Measurements from ENCODE around the gene MAD2L2. TPM values are rescaled to one million over a fixed set of nuclear protein-coding genes. Genes with fewer than 3 reads are reported as not detected.
"Not testable (repeated sequence)": the region's sequence is repeated elsewhere in the genome, so short reads cannot be mapped to it uniquely, and the experiment has no call there.

Gene MAD2L2
- total RNA-seq, 1 experiment from 2014 or later, result 93.8 TPM

DNA sequence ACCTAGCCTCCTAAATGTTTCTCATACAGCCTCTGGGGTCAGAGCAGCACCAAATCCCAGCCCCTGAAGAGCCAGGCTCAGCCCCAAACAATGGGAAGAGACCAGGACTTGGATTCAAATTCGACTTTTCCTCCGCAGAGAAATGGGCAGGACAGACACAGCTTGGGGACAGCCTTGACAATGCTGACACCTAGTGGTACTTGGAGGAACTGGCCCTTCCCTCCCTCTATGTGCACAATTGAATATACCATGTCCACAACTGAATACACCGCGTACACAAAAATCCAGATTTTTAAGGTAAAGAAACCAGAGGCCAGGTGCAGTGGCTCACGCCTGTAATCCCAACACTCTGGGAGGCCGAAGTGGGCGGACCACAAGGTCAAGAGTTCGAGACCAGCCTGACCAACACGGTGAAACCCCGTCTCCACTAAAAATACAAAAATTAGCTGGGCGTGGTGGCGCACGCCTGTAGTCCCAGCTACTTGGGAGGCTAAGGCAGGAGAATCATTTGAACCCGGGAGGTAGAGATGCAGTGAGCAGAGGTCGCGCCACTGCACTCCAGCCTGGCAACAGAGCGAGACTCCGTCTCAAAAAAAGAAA lies 38.4 kb downstream of the MAD2L2 start:
- not testable (repeated sequence) for BruUV-seq (replicated peaks); H3K9me3 ChIP-seq (ENCODE audit: control insufficient read depth in 1 of 2, insufficient read depth in 1 of 2, low read depth in 1 of 2, low read length in 2 of 2); H3K9ac ChIP-seq (ENCODE audit: low read length); H3K27ac ChIP-seq (ENCODE audit: low read depth, low read length); H3K36me3 ChIP-seq (ENCODE audit: control insufficient read depth in 1 of 2, insufficient read depth in 2 of 2, low read length in 2 of 2); H3K4me3 ChIP-seq (replicated peaks in 1 of 2; ENCODE audit: low read depth in 1 of 2, low read length in 2 of 2); H3K79me2 ChIP-seq (ENCODE audit: insufficient read depth, low read length); H4K20me1 ChIP-seq (ENCODE audit: insufficient read depth); H3K4me1 ChIP-seq (ENCODE audit: control insufficient read depth in 1 of 2, insufficient read depth in 2 of 2, low read length in 2 of 2); H3K9me2 ChIP-seq (ENCODE audit: insufficient read depth); H3K4me2 ChIP-seq (ENCODE audit: low read length); DNase-seq (ENCODE audit: low read depth, low spot score); H2AFZ ChIP-seq (ENCODE audit: low read depth, low read length, poor library complexity, severe bottlenecking)
- TF ChIP-seq, protein P1, sequence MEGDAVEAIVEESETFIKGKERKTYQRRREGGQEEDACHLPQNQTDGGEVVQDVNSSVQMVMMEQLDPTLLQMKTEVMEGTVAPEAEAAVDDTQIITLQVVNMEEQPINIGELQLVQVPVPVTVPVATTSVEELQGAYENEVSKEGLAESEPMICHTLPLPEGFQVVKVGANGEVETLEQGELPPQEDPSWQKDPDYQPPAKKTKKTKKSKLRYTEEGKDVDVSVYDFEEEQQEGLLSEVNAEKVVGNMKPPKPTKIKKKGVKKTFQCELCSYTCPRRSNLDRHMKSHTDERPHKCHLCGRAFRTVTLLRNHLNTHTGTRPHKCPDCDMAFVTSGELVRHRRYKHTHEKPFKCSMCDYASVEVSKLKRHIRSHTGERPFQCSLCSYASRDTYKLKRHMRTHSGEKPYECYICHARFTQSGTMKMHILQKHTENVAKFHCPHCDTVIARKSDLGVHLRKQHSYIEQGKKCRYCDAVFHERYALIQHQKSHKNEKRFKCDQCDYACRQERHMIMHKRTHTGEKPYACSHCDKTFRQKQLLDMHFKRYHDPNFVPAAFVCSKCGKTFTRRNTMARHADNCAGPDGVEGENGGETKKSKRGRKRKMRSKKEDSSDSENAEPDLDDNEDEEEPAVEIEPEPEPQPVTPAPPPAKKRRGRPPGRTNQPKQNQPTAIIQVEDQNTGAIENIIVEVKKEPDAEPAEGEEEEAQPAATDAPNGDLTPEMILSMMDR (IDR thresholded peaks at IDR 0.05 in 2 of 3, conservative IDR thresholded peaks at IDR 0.05 in 1 of 3; ENCODE audit: borderline replicate concordance in 1 of 3, insufficient read depth in 1 of 3, low read depth in 2 of 3, low read length in 2 of 3), result peak; percentile 86 to 97 (median 95)
- peak; percentile 97 for TF ChIP-seq RAD21 (IDR thresholded peaks at IDR 0.05; ENCODE audit: low read depth)
- H3K27me3 ChIP-seq (ENCODE audit: insufficient read depth, low read length), result peaks cover 15% of the 10 kb centered on the region
- ChIA-PET POLR2A (interaction anchor here (0.6 kb wide), 1 partner anchor 394 kb away, joined by 5 read pairs; no protein-coding TSS in a partner anchor), RAD21 (ENCODE audit: low non-redundant PET in 1 of 2, low total read pairs in 2 of 2, uncharacterized antibody in 2 of 2, unreplicated experiment in 2 of 2) (interaction anchor here in 1 of 2 experiments (0.7 kb wide), 1 partner anchor 605 kb away, joined by 3 read pairs; no protein-coding TSS in a partner anchor), CTCF (interaction anchor here (0.6 to 3.7 kb wide), 7 partner anchors 23 to 605 kb away, joined by 3 to 27 read pairs (median 4); partner anchors contain the start of genes DISP3 and EXOSC10)
- intact Hi-C loops (cut with micrococcal nuclease), result loop anchor here (1.0 to 2.0 kb wide), 4 partner anchors 164 to 401 kb away; partner anchors contain the start of gene DISP3
- ATAC-seq, result peak; percentile 81

DNA sequence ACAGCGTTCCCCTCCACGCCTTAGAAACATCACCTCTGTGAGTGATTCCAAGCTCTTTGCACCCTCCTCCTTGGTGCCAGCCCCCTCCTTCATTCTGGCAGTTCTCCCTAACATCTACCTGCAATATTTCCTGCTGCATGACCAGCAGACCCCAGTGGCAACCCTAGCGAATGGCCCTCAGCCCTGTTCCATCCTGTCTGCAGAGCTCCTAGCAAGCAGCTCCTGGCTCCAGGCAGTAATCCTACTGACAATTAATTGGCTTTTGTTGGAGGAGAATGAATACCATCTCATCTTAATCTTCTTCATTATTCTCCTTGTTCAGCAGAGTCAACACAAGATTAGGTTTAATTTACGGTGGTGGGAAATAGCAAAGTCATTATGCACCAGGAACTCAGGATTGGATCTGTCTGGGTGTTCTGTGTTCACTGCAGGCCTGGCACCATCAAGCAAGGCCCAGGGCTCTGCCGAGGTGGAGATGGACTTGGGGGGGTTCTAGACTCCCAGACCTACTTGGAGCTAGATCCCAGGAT lies 39.1 kb downstream of the MAD2L2 start:
- BruUV-seq (replicated peaks), result no TSS peak
- no peak overlapping the region for H3K27ac ChIP-seq (ENCODE audit: low read depth, low read length)
- peaks cover 20% of the 10 kb centered on the region for H3K27me3 ChIP-seq (ENCODE audit: insufficient read depth, low read length)
- H3K9ac ChIP-seq (ENCODE audit: low read length), result no peak overlapping the region
- H3K4me3 ChIP-seq (replicated peaks in 1 of 2; ENCODE audit: low read depth in 1 of 2, low read length in 2 of 2), result no peak overlapping the region
- ChIA-PET POLR2A (interaction anchor here (0.6 kb wide), 1 partner anchor 393 kb away, joined by 5 read pairs; no protein-coding TSS in a partner anchor), CTCF (interaction anchor here (1.1 to 3.7 kb wide), 6 partner anchors 23 to 604 kb away, joined by 3 to 27 read pairs (median 4); partner anchors contain the start of genes DISP3 and EXOSC10), RAD21 (ENCODE audit: low non-redundant PET in 1 of 2, low total read pairs in 2 of 2, uncharacterized antibody in 2 of 2, unreplicated experiment in 2 of 2) (no interaction called here)
- H3K79me2 ChIP-seq (ENCODE audit: insufficient read depth, low read length), result no peaks in the 10 kb centered on the region
- no peaks in the 10 kb centered on the region for H3K4me1 ChIP-seq (ENCODE audit: control insufficient read depth in 1 of 2, insufficient read depth in 2 of 2, low read length in 2 of 2)
- no peaks in the 10 kb centered on the region for H3K9me3 ChIP-seq (ENCODE audit: control insufficient read depth in 1 of 2, insufficient read depth in 1 of 2, low read depth in 1 of 2, low read length in 2 of 2)
- H3K9me2 ChIP-seq (ENCODE audit: insufficient read depth), result no peaks in the 10 kb centered on the region
- H4K20me1 ChIP-seq (ENCODE audit: insufficient read depth), result no peaks in the 10 kb centered on the region
- ATAC-seq, result no peak
- no peak overlapping the region for H3K4me2 ChIP-seq (ENCODE audit: low read length)
- DNase-seq (ENCODE audit: low read depth, low spot score), result no peak
- H3K36me3 ChIP-seq (ENCODE audit: control insufficient read depth in 1 of 2, insufficient read depth in 2 of 2, low read length in 2 of 2), result no peaks in the 10 kb centered on the region
- intact Hi-C loops (cut with micrococcal nuclease), result loop anchor here (1.0 to 2.0 kb wide), 4 partner anchors 163 to 401 kb away; partner anchors contain the start of gene DISP3
- H2AFZ ChIP-seq (ENCODE audit: low read depth, low read length, poor library complexity, severe bottlenecking), result no peak overlapping the region
- TF ChIP-seq POLR2A (IDR thresholded peaks at IDR 0.05; ENCODE audit: borderline replicate concordance, extremely low read depth, insufficient read depth, insufficient read length), result no peak
- TF ChIP-seq JUND (IDR thresholded peaks at IDR 0.05), result no peak
- no peak for TF ChIP-seq TCF7L2 (IDR thresholded peaks at IDR 0.05; ENCODE audit: borderline replicate concordance, extremely low read depth, insufficient read depth, insufficient read length)
- TF ChIP-seq, protein P2, sequence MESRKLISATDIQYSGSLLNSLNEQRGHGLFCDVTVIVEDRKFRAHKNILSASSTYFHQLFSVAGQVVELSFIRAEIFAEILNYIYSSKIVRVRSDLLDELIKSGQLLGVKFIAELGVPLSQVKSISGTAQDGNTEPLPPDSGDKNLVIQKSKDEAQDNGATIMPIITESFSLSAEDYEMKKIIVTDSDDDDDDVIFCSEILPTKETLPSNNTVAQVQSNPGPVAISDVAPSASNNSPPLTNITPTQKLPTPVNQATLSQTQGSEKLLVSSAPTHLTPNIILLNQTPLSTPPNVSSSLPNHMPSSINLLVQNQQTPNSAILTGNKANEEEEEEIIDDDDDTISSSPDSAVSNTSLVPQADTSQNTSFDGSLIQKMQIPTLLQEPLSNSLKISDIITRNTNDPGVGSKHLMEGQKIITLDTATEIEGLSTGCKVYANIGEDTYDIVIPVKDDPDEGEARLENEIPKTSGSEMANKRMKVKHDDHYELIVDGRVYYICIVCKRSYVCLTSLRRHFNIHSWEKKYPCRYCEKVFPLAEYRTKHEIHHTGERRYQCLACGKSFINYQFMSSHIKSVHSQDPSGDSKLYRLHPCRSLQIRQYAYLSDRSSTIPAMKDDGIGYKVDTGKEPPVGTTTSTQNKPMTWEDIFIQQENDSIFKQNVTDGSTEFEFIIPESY (IDR thresholded peaks at IDR 0.05; ENCODE audit: extremely low read depth, insufficient replicate concordance, low read length), result no peak
- TF ChIP-seq, protein P3, sequence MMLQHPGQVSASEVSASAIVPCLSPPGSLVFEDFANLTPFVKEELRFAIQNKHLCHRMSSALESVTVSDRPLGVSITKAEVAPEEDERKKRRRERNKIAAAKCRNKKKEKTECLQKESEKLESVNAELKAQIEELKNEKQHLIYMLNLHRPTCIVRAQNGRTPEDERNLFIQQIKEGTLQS (IDR thresholded peaks at IDR 0.05), result no peak
- TF ChIP-seq, protein P1 (IDR thresholded peaks at IDR 0.05 in 2 of 3, conservative IDR thresholded peaks at IDR 0.05 in 1 of 3; ENCODE audit: borderline replicate concordance in 1 of 3, insufficient read depth in 1 of 3, low read depth in 2 of 3, low read length in 2 of 3), result no peak
- TF ChIP-seq, protein P4, sequence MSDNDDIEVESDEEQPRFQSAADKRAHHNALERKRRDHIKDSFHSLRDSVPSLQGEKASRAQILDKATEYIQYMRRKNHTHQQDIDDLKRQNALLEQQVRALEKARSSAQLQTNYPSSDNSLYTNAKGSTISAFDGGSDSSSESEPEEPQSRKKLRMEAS (IDR thresholded peaks at IDR 0.05), result no peak
- no peak for TF ChIP-seq RAD21 (IDR thresholded peaks at IDR 0.05; ENCODE audit: low read depth)
- no peak for TF ChIP-seq SRF (IDR thresholded peaks at IDR 0.05; ENCODE audit: low read depth)

Data from HCT116 (cell line).